ENCODE data around the gene SCN4A.
"Not testable (repeated sequence)": the region's sequence is repeated elsewhere in the genome, so short reads cannot be mapped to it uniquely, and the experiment has no call there.

SCN4A gene

GRCh38 chr17:63934183-63935112 is 38.3 kb downstream of the SCN4A start:
- DNase-seq (ENCODE audit: low read depth in 2 of 2): no peak

- no peak for DNase-seq (ENCODE audit: low read depth in 2 of 2)
Observed at GRCh38 chr17:63933598-63933997, 39.1 kb downstream of the SCN4A start.

DNA sequence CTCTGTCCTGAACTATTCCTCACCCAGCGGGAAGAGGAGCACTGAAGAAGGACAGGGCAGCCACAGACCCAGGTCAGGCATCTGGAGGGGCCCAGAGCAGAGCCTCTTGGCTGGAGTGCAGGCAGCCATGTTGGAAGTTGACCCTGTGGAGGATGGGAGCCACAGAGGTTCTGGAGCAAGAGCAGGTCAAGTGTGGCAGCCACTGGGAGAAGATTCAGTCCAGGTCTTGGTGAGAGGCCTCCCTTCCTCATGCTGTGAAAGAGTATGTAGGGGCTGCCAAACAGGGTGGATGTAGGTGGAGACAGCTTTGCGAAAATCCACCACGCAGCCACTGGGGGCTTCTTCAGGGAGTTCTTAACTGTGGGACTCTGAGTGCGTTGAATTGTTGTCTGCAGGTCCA is 40.0 kb downstream of the SCN4A start:
- no peak for DNase-seq (ENCODE audit: low read depth in 2 of 2)

- no peak for DNase-seq (ENCODE audit: low read depth in 2 of 2)
Observed at GRCh38 chr17:63931981-63932561, 40.6 kb downstream of the SCN4A start, which contains the start of gene CD79B. Gene CD79B (minus strand): TSS chr17:63932331. CDS start chr17:63932261, 70 bp downstream.

DNA sequence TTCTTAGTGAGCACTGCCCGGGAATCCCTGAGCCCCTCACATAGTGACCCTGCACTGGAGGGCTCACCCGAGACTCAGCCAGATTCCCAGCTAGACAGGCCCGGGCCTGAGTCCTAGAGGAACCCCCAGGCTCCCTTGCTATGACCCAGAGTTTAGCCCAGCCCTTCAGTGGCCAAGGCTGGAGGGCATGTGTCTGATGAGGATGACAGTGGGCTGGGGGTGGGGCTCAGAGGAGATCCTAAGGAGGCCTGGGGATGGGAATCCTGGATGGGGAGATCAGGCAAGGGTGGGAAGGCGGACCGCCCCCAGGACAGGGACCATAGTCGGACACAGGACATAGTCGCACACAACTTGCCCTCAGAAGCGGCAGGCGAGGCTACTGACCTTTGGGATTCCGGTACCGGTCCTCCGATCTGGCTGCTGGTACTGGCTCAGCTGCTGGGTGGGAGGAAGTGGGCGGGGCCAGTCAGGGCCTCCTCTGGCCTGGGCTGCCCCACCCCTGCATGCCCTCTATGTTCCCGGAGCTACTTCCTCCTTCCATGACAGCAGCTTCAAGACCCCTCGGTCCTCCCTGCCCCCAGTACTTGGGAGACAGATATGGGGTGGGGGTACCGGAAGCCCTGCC is 41.7 kb downstream of the SCN4A start:
- peak in 1 of 2 donors; percentile 27 for DNase-seq (ENCODE audit: low read depth in 2 of 2)

- no peak for DNase-seq (ENCODE audit: low read depth in 2 of 2)
Observed at GRCh38 chr17:63929860-63930766, 42.6 kb downstream of the SCN4A start.

GRCh38 chr17:63928966-63929695 is 43.6 kb downstream of the SCN4A start:
- no peak for DNase-seq (ENCODE audit: low read depth in 2 of 2)

- no peak for DNase-seq (ENCODE audit: low read depth in 2 of 2)
Observed at GRCh38 chr17:63928172-63928666, 44.5 kb downstream of the SCN4A start.

DNA sequence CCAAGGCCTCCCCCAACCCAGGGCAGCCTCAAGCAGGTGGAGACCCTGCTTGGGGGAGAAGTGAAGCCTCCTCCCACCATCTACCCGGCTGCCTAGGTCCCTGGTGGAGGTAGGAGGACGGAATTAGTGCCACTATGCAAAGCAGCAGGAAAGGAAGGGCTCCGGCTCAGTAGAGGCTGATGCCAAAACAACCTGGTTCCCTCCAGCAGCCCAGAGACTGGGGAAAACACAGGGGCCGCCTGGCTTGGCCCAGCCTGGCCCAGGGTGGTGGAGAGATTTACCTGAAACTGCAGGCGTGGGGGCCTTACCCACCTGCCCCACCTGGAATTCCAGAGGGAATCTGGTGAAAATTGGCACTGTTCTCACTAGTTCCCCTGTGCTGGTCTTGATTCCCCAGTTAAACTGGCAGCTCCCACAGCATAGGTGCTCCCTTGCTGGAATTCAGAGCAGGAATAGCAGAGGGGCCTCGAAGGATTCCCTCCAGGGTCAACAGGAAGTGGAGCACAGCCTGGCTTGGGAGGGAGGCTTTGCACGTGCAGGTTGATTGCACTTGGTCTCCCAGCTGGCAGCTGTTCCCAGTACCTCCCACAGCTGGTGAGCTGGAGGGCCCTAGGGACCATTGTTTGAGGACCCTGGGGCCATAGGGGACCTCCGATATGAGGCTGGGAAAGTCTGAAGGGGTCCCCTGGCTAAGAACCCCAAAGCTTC is 45.1 kb downstream of the SCN4A start:
- DNase-seq (ENCODE audit: low read depth in 2 of 2): no peak

DNA sequence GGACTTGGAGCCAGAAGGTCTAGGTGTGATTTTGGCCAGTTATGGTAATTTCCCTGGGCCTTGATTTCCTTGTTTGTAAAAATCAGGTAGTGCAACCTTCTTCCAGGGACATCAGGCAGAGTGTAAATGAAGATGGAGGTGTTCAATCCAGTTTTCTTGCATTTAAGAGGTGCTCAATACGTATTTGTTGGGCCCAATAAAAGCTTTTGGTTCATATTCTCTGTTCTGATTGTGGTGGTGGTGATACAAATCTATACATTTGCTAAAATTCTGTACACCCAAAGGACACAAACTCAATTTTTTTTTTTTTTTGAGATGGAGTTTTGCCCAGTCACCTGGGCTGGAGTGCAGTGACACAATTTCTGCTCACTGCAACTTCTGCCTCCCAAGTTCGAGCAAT is 46.6 kb downstream of the SCN4A start:
- no peak for DNase-seq (ENCODE audit: low read depth in 2 of 2)

DNA sequence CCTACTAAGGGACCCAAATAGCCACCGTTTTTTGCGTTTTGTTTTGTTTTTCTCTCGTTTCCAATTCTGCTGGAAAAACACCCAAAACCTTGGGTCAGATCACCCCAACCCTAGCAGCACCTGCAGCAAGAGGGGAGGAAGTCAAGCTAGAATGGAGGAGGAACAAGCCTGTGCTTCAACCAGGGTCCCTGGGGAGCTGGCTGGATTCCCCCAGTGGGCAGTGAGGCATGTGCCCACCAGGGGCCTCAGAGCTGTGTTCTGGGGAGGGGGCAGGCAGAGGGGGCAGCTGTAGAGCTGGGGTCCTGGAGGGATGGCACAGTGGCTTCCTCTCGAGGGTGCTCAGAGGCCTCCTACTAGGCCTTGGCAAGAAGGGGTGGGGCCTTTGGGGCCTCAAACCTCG is 47.1 kb downstream of the SCN4A start:
- no peak for DNase-seq (ENCODE audit: low read depth in 2 of 2)

DNA sequence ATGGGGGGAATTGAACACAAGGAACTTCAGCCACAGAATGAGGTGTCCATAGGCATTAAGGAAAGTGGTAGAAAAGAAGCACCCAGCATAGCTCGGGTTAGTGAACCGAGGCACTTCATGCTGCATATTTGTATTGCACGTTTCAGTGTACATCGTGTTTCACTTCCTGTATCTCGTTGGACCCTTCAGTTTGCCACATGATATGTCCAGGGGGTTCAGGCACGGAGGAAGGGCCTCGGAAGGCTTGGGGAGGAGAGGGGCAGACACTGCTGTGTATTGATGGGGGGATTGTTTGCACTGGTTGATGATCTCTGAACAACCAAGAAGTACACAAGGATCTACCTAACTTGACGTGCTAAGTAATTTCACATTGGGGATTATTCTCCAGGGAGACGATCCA is 50.3 kb downstream of the SCN4A start:
- DNase-seq (ENCODE audit: low read depth in 2 of 2): not testable (repeated sequence)

GRCh38 chr17:63920779-63921178 is 51.9 kb downstream of the SCN4A start:
- DNase-seq (ENCODE audit: low read depth in 2 of 2): not testable (repeated sequence)

- DNase-seq (ENCODE audit: low read depth in 2 of 2): not testable (repeated sequence)
Observed at GRCh38 chr17:63920050-63920449, 52.7 kb downstream of the SCN4A start.

GRCh38 chr17:63919311-63919723 is 53.4 kb downstream of the SCN4A start:
- peak; percentile 42 to 55 for DNase-seq (ENCODE audit: low read depth in 2 of 2)

- DNase-seq (ENCODE audit: low read depth in 2 of 2): not testable (repeated sequence)
Observed at GRCh38 chr17:63918789-63919305, 53.9 kb downstream of the SCN4A start, which contains the start of gene GH1. Gene GH1 (minus strand): TSS chr17:63918839. CDS start chr17:63918776, 63 bp downstream.

DNA sequence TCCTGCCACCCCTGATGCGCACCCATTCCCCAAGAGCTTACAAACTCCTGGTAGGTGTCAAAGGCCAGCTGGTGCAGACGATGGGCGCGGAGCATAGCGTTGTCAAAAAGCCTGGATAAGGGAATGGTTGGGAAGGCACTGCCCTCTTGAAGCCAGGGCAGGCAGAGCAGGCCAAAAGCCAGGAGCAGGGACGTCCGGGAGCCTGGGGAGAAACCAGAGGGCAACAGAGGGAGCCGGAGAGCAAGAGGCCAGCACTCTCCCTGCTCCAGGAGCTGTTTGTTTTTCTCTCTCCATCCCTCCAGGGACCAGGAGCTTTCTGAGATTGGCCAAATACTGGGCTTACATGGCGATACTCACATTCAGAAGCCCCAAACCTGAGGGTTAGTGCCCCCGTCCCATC is 54.4 kb downstream of the SCN4A start:
- no peak for DNase-seq (ENCODE audit: low read depth in 2 of 2)

DNA sequence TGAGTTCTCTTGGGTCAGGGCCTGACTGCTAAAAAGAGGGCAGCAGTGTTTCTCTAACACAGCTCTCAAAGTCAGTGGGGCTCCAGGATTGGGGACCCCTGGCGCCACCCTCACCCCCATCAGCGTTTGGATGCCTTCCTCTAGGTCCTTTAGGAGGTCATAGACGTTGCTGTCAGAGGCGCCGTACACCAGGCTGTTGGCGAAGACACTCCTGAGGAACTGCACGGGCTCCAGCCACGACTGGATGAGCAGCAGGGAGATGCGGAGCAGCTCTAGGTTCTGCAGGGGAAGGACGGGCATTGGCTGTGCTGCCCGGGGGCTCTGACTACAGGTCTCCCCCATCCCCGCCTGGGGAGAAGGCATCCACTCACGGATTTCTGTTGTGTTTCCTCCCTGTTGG is 55.1 kb downstream of the SCN4A start:
- DNase-seq (ENCODE audit: low read depth in 2 of 2): no peak

DNA sequence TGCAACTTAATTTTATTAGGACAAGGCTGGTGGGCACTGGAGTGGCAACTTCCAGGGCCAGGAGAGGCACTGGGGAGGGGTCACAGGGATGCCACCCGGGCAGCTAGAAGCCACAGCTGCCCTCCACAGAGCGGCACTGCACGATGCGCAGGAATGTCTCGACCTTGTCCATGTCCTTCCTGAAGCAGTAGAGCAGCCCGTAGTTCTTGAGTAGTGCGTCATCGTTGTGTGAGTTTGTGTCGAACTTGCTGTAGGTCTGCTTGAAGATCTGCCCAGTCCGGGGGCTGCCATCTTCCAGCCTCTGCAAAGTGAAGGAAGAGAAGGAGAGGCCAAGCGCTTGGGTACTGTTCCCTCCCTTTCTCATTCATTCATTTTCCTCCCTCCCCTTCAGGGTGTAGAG is 55.5 kb downstream of the SCN4A start:
- not testable (repeated sequence) for DNase-seq (ENCODE audit: low read depth in 2 of 2)
